Peyer's patch (tissue), 4 donors: ENCODE measurements around the gene PXDC1.

ENCODE experiments used
- POLR2A ChIP-seq, 2 donors: fragments of 450-650 bp; IDR thresholded peaks; one replicate each; pipeline ENCODE4 v1.5.1; 2017; ENCODE audit warnings: antibody characterized with exemption in 2 of 2, mild to moderate bottlenecking in 2 of 2, moderate library complexity in 2 of 2
- TF ChIP-seq, protein P1 (sequence below), 6 experiments: fragments of 450-650 bp in 4 of 6; fragments of 200-600 bp in 2 of 6; sonication (generic) in 1 of 6; IDR thresholded peaks; one replicate each; pipeline ENCODE4 v1.5.1; 2017 to 2019; ENCODE audit warnings: antibody characterized with exemption in 6 of 6, mild to moderate bottlenecking in 3 of 6, moderate library complexity in 1 of 6

DNA sequence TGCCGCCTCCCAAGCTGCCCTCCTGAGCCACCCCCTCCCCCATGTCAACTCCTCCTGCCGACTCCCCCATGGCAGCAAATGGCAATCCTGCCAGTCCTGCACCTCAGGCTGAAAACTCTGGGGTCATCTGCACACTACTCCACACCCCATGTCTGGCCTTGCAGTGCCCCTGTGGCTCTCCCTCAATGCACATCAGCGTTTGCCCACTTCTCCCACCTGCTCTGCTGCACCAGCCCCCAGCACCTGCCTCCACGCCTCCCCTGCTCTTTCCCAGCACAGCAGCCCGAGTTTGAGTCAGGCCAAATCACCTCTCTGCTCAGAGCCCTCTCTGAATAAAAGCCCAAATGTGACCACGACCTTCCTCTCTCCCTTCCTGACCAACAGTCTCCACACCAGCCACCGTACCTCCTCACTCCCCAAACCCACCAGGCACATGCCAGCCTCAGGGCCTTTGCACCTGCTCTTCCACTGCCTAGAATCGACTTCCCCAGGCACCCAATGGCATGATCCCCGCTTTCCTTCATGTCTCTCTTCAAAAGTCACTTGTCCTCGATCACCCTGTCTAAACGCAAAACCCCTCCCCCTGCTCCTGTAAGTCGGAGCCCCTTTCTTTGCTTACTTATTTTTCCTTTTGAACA, 4.3 kb downstream of the PXDC1 start:
- no peak for TF ChIP-seq POLR2A (IDR thresholded peaks at IDR 0.05)
- TF ChIP-seq, protein P1, sequence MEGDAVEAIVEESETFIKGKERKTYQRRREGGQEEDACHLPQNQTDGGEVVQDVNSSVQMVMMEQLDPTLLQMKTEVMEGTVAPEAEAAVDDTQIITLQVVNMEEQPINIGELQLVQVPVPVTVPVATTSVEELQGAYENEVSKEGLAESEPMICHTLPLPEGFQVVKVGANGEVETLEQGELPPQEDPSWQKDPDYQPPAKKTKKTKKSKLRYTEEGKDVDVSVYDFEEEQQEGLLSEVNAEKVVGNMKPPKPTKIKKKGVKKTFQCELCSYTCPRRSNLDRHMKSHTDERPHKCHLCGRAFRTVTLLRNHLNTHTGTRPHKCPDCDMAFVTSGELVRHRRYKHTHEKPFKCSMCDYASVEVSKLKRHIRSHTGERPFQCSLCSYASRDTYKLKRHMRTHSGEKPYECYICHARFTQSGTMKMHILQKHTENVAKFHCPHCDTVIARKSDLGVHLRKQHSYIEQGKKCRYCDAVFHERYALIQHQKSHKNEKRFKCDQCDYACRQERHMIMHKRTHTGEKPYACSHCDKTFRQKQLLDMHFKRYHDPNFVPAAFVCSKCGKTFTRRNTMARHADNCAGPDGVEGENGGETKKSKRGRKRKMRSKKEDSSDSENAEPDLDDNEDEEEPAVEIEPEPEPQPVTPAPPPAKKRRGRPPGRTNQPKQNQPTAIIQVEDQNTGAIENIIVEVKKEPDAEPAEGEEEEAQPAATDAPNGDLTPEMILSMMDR (IDR thresholded peaks at IDR 0.05), result no peak
